ENCODE data around the gene PGBD1.

Gene PGBD1

GRCh38 chr6:28335564-28336283 is 54.4 kb downstream of the PGBD1 start, which contains the start of gene ZSCAN31:
Gene ZSCAN31, minus strand, starts transcription at chr6:28336148. Its CDS starts 6,465 bp downstream, at chr6:28329683.
- H3K27me3 ChIP-seq (ENCODE audit: control insufficient read depth, insufficient read depth, low read length): no peaks in the 10 kb centered on the region
- no peaks in the 10 kb centered on the region; the same call in 1 of the 2 replicates for H3K9me3 ChIP-seq (ENCODE audit: control insufficient read depth, insufficient read depth, low read depth, low read length)
- peak within 1 kb of the TSS; percentile 97 for H3K9ac ChIP-seq (ENCODE audit: low read length)
- peak within 1 kb of the TSS; percentile 98 for H3K27ac ChIP-seq (ENCODE audit: low read depth, low read length)
- no peaks in the 10 kb centered on the region for H3K36me3 ChIP-seq (ENCODE audit: control insufficient read depth, insufficient read depth, low read length)
- peak within 1 kb of the TSS; percentile 83 for H3K4me3 ChIP-seq (ENCODE audit: low read depth, low read length)
- H3K4me1 ChIP-seq (ENCODE audit: control insufficient read depth, insufficient read depth, low read length): peaks cover 15% of the 10 kb centered on the region

- Histone ChIP-seq H3K27ac (ENCODE audit: low read depth, low read length) (peak overlapping the region; percentile 98), H3K36me3 (ENCODE audit: control insufficient read depth, insufficient read depth, low read length) (no peaks in the 10 kb centered on the region), H3K27me3 (ENCODE audit: control insufficient read depth, insufficient read depth, low read length) (no peaks in the 10 kb centered on the region), H3K9me3 (ENCODE audit: control insufficient read depth, insufficient read depth, low read depth, low read length) (no peaks in the 10 kb centered on the region), H3K4me1 (ENCODE audit: control insufficient read depth, insufficient read depth, low read length) (peaks cover 15% of the 10 kb centered on the region), H3K4me3 (ENCODE audit: low read depth, low read length) (peak overlapping the region; percentile 83), H3K9ac (ENCODE audit: low read length) (peak overlapping the region; percentile 97)
Measured at GRCh38 chr6:28336284-28337120, 55.1 kb downstream of the PGBD1 start.

- Histone ChIP-seq H3K4me3 (ENCODE audit: low read depth, low read length) (peak overlapping the region; percentile 83), H3K9ac (ENCODE audit: low read length) (peak overlapping the region; percentile 97), H3K27ac (ENCODE audit: low read depth, low read length) (no peak overlapping the region), H3K4me1 (ENCODE audit: control insufficient read depth, insufficient read depth, low read length) (peaks cover 15% of the 10 kb centered on the region), H3K27me3 (ENCODE audit: control insufficient read depth, insufficient read depth, low read length) (no peaks in the 10 kb centered on the region), H3K9me3 (ENCODE audit: control insufficient read depth, insufficient read depth, low read depth, low read length) (no peaks in the 10 kb centered on the region), H3K36me3 (ENCODE audit: control insufficient read depth, insufficient read depth, low read length) (no peaks in the 10 kb centered on the region)
Measured at GRCh38 chr6:28337121-28337520, 55.7 kb downstream of the PGBD1 start.

- Histone ChIP-seq H3K27me3 (ENCODE audit: control insufficient read depth, insufficient read depth, low read length) (no peaks in the 10 kb centered on the region), H3K4me1 (ENCODE audit: control insufficient read depth, insufficient read depth, low read length) (peaks cover 7% of the 10 kb centered on the region; the same call in 1 of the 2 replicates), H3K36me3 (ENCODE audit: control insufficient read depth, insufficient read depth, low read length) (no peaks in the 10 kb centered on the region), H3K9ac (ENCODE audit: low read length) (no peak overlapping the region), H3K4me3 (ENCODE audit: low read depth, low read length) (no peak overlapping the region), H3K9me3 (ENCODE audit: control insufficient read depth, insufficient read depth, low read depth, low read length) (no peaks in the 10 kb centered on the region), H3K27ac (ENCODE audit: low read depth, low read length) (no peak overlapping the region)
Measured at GRCh38 chr6:28340310-28341095, 59.1 kb downstream of the PGBD1 start.

GRCh38 chr6:28343898-28344677 is 62.7 kb downstream of the PGBD1 start:
- Histone ChIP-seq H3K4me3 (ENCODE audit: low read depth, low read length) (no peak overlapping the region), H3K27me3 (ENCODE audit: control insufficient read depth, insufficient read depth, low read length) (no peaks in the 10 kb centered on the region), H3K9me3 (ENCODE audit: control insufficient read depth, insufficient read depth, low read depth, low read length) (no peaks in the 10 kb centered on the region), H3K4me1 (ENCODE audit: control insufficient read depth, insufficient read depth, low read length) (no peaks in the 10 kb centered on the region), H3K36me3 (ENCODE audit: control insufficient read depth, insufficient read depth, low read length) (no peaks in the 10 kb centered on the region), H3K9ac (ENCODE audit: low read length) (no peak overlapping the region), H3K27ac (ENCODE audit: low read depth, low read length) (no peak overlapping the region)

GRCh38 chr6:28345201-28345600 is 63.8 kb downstream of the PGBD1 start:
- H3K27ac ChIP-seq (ENCODE audit: low read depth, low read length): no peak overlapping the region
- H3K9me3 ChIP-seq (ENCODE audit: control insufficient read depth, insufficient read depth, low read depth, low read length): no peaks in the 10 kb centered on the region
- H3K27me3 ChIP-seq (ENCODE audit: control insufficient read depth, insufficient read depth, low read length): no peaks in the 10 kb centered on the region
- no peak overlapping the region for H3K4me3 ChIP-seq (ENCODE audit: low read depth, low read length)
- no peaks in the 10 kb centered on the region for H3K36me3 ChIP-seq (ENCODE audit: control insufficient read depth, insufficient read depth, low read length)
- no peaks in the 10 kb centered on the region for H3K4me1 ChIP-seq (ENCODE audit: control insufficient read depth, insufficient read depth, low read length)
- H3K9ac ChIP-seq (ENCODE audit: low read length): no peak overlapping the region

- no peaks in the 10 kb centered on the region for H3K9me3 ChIP-seq (ENCODE audit: control insufficient read depth, insufficient read depth, low read depth, low read length)
- no peak overlapping the region for H3K9ac ChIP-seq (ENCODE audit: low read length)
- H3K27me3 ChIP-seq (ENCODE audit: control insufficient read depth, insufficient read depth, low read length): no peaks in the 10 kb centered on the region
- H3K36me3 ChIP-seq (ENCODE audit: control insufficient read depth, insufficient read depth, low read length): no peaks in the 10 kb centered on the region
- peaks cover 11% of the 10 kb centered on the region; the same call in 1 of the 2 replicates for H3K4me1 ChIP-seq (ENCODE audit: control insufficient read depth, insufficient read depth, low read length)
- no peak overlapping the region for H3K27ac ChIP-seq (ENCODE audit: low read depth, low read length)
- no peak overlapping the region for H3K4me3 ChIP-seq (ENCODE audit: low read depth, low read length)
Measured at GRCh38 chr6:28347119-28347518, 65.7 kb downstream of the PGBD1 start.

- Histone ChIP-seq H3K27ac (ENCODE audit: low read depth, low read length) (no peak overlapping the region; the same call in 1 of the 2 replicates), H3K9ac (ENCODE audit: low read length) (peak overlapping the region; percentile 8), H3K4me3 (ENCODE audit: low read depth, low read length) (peak overlapping the region; percentile 85), H3K4me1 (ENCODE audit: control insufficient read depth, insufficient read depth, low read length) (peaks cover 11% of the 10 kb centered on the region; the same call in 1 of the 2 replicates), H3K9me3 (ENCODE audit: control insufficient read depth, insufficient read depth, low read depth, low read length) (peaks cover 11% of the 10 kb centered on the region), H3K27me3 (ENCODE audit: control insufficient read depth, insufficient read depth, low read length) (no peaks in the 10 kb centered on the region), H3K36me3 (ENCODE audit: control insufficient read depth, insufficient read depth, low read length) (no peaks in the 10 kb centered on the region; the same call in 1 of the 2 replicates)
Measured at GRCh38 chr6:28349344-28349891, 68.0 kb downstream of the PGBD1 start.

GRCh38 chr6:28349892-28350737 is 68.7 kb downstream of the PGBD1 start, which contains the start of gene ZKSCAN3:
Gene ZKSCAN3, plus strand, starts transcription at chr6:28349947. Its CDS starts 9,640 bp downstream, at chr6:28359587.
- Histone ChIP-seq H3K4me1 (ENCODE audit: control insufficient read depth, insufficient read depth, low read length) (peaks cover 11% of the 10 kb centered on the region; the same call in 1 of the 2 replicates), H3K4me3 (ENCODE audit: low read depth, low read length) (peak within 1 kb of the TSS; percentile 85), H3K27ac (ENCODE audit: low read depth, low read length) (peak within 1 kb of the TSS; percentile 30; the same call in 1 of the 2 replicates), H3K27me3 (ENCODE audit: control insufficient read depth, insufficient read depth, low read length) (no peaks in the 10 kb centered on the region), H3K9ac (ENCODE audit: low read length) (peak within 1 kb of the TSS; percentile 76), H3K36me3 (ENCODE audit: control insufficient read depth, insufficient read depth, low read length) (no peaks in the 10 kb centered on the region; the same call in 1 of the 2 replicates), H3K9me3 (ENCODE audit: control insufficient read depth, insufficient read depth, low read depth, low read length) (peaks cover 11% of the 10 kb centered on the region)
